GM19240 (cell line): Measurements from ENCODE around the gene USP31.

Experiments
- DNase-seq: peaks from one replicate; pipeline ENCODE4 v3.0.0; 2011; ENCODE audit warnings: low spot score; ENCODE audit not compliant: insufficient read length

Gene USP31

GRCh38 chr16:23134274-23134673 lies 15.0 kb downstream of the USP31 start:
- no peak for DNase-seq

DNA sequence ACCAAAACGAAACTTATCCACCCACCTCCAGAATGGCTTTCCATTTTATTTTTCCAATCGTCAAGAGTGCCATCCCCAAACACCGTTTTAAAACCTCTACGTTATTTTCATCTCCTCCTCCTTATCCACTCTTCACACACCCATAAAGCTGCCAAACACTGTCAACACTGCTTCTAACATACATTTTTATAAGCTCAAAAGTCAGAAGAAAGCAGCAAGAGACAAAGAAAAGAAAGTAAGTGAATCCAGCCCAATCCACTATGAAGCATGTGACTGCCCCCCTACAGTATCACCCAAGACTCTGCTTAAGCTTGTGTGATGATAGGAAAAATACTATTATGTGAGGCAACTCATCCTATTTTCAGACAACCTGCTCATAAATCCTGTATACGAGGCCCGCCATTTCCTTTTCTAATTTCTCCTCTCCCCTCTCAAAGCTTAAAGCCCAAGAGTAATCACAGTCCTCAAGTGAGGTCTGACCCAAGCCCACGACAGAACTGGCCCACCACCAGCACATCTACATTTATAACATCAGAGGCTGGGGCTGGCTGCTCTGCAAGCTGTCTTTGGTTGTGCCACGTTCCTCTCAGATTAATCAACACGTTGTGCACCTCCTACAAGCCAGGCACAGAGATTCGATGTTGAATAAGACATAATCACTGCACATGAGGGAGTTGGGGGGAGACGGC lies 16.3 kb downstream of the USP31 start:
- no peak for DNase-seq

DNA sequence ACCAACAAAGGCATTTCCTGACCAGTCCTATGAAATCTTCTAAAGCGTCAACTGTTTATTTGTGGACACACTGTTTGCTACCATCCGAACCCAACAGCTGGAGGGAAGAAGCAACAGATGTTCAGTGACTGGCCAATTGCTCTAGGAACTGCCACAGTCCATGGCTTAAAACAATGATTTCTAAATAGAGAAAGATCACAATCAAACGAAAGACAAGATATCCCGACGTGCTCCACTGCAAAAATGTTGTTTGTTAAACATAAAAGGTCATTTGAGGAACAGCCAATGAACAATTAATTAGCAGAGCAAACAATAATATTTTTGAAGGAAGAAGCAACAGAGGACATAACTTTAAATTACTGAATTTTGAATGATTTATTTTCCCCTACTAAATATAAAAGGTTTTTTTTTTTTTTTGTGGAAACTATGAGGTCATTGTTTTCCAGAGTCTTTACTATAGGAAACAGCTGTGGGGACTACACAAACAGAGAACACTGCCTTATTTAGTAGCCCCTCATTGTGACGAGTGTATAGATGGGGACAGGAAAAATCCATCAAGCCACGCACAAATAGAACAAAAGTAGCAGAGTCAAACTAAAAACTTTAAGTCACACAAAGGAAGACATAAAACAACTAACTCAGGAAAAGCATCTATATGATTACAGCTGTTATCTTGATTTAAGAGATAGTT lies 17.2 kb downstream of the USP31 start:
- no peak for DNase-seq

DNA sequence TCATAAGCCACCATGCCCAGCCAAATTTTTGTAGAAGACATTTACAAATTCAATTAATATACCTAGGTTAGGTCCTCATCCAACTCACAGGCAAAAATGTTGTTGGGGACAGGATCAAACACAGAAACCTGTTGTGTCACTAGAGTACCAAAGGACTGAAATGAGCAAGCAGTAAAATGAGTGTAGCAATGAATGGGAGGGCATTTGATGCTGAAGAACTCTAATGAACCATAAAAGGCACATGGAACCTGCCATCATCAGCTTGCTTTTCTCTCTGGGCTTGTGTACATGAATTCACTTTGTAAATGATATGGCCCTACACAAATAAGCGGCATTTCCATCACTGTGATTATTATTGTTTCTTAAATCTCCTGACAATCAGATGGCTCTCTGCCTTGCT lies 17.8 kb downstream of the USP31 start:
- DNase-seq, result no peak

- DNase-seq, result no peak
These were observed 18.2 kb downstream of the USP31 start for GRCh38 chr16:23131036-23131435.

DNA sequence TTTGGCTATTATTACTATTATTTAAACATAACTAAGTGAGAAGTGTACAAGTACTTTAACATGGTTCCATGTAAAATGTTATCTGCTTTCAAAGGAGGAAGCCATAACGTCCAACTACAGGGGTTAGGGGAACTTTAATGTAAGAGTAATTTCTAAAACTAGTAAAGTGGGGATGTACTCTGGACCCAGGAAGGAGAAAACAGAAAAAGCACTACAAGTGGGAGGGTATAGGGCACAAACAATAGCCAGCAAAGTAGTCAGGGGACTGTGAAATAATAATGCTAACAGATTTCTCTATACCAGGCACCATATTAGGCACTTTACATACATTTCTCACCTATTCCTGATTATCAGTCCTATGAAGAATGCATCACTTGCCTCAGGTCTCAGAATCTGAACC lies 19.6 kb downstream of the USP31 start:
- DNase-seq, result no peak

DNA sequence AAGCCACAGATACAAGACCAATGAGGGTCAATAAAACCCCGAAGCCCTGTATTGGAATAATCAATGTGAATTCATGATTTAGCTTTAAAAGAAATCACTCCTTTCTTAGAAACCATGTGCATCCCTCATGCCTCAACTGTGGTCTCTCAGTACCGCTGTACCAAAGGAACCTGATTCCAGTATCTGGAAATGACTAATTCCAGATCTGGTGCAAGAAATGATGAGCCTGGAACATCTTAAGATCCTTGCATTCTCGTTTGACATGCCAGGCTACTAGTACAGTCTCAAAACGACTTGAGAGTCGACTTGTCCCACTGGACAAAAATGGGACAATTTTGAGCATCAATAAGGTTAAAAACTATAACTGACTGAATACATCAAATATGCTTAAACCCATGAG lies 21.2 kb downstream of the USP31 start:
- no peak for DNase-seq

- no peak for DNase-seq
These were observed 24.0 kb downstream of the USP31 start for GRCh38 chr16:23125277-23125676.

DNA sequence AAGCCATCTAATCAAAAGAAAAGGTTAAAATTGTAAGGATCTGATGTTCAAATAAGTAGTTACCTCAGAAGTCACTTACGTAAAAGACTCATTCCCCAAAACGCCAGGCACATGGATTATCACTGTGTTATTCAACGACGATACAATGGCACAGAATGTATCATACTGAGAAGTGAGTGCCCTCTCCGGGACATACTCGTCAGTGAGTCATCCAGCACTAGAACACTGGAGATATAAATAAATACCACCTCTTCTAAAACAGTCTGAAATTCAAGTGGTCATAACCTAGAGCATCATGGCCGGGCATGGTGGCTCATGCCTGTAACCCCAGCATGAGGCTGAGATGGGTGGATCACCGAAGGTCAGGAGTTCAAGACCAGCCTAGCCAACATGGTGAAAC lies 24.9 kb downstream of the USP31 start:
- no peak for DNase-seq

GRCh38 chr16:23122144-23122543 lies 27.1 kb downstream of the USP31 start:
- no peak for DNase-seq

DNA sequence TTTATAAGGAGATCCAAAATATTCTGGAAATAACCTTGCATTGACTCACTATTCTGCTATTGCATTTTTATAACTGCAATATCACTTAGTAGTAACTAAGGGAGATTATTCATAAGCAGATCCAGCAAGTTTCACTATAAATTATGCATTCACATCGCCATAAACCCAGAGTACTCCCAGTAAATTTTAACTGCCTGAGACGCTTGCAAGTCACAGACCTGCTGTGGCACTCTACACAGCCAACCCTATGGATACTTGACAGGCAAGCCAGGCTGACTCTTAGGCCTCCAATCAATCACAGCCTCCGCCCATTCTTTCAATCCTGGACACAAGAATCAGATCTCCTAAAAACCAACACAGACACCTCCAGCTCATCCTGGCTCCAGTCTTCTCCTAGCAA lies 28.2 kb downstream of the USP31 start:
- no peak for DNase-seq

DNA sequence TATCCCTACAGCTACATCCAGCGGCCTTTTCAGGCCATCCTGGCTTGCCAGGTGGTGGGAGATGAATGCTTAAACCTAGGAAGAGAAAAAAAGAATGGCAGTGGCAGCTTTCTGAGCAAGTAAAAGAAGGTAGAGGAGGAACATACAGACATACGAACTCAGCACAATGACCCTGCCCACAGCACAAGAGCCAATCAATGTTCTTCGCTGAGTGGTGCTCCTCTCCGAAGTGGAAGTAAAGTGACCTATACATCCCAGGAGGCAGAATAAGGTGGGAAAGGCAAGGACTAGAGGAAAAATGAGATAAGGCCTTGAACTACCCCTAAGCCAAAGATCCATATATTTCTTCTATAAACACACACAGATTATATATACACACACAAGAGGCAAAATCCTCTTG lies 28.7 kb downstream of the USP31 start:
- no peak for DNase-seq

GRCh38 chr16:23119570-23119969 lies 29.7 kb downstream of the USP31 start:
- no peak for DNase-seq

DNA sequence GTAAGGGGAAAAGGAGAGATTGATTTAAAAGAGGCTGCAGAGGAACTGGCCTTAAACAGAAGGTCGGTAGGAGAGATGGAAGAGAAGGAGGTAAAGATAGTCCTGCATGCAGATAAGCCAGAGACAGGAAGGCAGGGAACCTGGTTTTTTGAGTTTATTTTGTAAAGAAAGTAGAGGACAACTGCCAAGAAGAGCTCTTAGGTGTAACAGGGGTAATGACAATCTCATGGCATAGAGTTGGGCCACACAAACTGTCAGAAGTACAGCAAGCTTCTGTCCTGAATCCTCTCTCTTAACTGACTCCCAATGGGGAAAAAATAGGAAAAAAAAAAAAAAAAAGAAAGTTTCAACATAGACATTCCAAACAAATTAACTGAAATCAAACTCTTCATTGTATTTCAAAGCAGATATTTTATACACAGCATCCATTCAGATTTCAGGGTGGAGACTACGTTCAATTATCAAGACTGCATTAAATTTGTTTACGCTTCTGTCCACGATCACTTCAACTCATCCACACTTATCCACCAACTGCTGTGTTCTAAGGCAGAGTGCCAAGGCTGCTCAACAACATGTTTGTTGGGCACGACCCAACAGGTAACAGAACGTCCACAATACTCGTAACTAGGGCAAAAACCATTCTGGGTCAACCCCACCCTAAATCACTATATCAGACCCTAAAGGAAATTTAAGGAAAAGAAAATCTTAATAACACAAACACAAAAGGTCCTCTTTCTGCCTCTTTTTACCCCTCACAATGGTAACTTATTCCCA lies 34.9 kb downstream of the USP31 start:
- DNase-seq, result no peak

- DNase-seq, result no peak
These were observed 36.1 kb downstream of the USP31 start for GRCh38 chr16:23113185-23113584.

GRCh38 chr16:23110257-23110899 lies 38.9 kb downstream of the USP31 start:
- DNase-seq, result no peak

DNA sequence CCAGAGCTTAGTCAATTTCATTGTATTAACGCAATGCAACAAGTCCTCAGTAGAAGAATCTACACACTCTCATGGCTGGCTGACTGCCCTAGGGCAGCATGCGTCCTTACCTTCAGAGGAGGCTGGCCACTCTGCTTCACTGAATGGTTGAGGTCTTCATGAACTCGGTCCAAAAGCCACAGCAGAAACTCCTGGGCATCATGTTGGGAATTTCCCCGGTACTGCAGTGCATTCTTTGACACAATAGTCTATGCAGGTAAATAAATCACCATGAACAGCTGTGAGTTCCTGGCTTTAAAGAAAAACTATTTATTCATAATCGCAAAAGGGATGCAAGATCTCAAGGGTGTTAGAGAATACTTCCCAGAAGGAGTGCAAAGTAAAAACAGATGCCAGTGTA lies 41.3 kb downstream of the USP31 start:
- no peak for DNase-seq

- DNase-seq, result no peak
These were observed 42.1 kb downstream of the USP31 start for GRCh38 chr16:23107117-23107516.

DNA sequence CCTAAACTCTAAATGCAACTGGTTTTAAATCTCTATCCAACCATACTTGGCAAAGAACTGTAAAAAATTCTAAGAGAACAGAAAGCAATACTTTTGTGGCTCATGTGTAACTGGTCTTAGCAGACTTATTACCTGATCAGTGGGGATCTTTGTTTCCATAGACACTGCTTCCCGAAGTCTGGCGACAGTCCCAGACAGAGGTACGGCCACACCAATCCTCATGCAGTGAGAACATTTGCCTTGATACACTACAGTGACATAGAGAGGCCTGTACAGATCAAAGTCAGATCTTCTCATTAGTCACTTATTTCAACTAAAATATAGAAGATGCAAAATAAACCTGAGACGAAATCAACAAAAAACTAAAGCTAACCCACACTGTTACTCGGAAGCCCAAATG lies 43.9 kb downstream of the USP31 start:
- no peak for DNase-seq

- DNase-seq, result no peak
These were observed 45.0 kb downstream of the USP31 start for GRCh38 chr16:23104032-23104955.

DNA sequence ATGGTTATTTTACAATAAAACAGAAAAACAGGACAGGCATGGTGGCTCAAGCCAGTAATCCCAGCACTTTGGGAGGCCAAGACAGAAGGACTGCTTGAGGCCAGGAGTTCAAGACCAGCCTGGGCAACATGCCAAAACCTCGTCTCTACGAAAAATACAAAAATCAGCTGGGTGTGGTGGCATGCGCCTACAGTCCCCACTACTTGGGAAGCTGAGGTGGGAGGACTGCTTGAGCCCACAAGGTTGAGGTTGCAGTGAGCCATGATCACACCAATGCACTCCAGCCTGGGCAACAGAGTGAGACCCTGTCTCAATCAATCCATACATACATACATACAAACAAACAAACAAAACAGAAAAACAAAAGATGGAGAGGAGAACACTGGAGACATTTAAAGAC lies 45.6 kb downstream of the USP31 start:
- DNase-seq, result no peak
